Measurements from ENCODE around the gene PKP4.

DNA sequence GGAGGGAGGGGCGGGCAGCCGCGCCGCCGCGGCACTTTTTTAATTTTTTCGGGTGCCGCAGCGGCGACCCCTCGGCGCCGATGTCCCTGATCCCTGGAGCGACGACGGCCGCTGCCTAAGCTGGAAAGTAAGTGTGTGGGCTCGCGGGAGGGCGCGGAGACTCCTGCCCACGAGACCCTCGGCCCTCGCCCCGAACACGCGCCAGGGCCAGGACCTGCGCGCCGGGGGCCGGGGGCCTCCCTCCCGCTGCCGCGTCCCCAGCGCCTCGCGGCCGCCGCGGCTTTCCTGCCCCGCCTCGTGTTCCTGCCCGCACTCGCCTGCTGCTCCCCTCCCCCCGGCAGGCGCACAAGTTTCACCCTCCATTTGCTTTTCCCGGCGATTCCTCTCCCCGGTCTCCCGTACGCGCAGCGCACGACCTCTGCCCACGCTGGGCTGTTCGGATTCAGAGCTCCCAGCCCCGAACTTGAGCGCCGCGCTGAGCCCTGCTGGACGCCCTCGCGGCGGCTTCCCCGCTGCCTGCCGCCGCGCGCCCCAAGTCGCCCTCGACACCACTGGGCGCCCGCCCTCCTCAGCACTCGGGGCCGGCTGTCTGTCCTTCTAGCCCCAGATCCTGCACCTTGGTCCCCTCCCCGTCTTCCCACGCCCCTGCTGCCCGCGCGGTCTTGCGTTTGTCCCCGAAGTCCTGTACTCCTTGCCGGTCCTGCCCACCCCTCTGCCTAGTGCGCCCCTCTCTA lies 507 bp downstream of the PKP4 start:
- TF ChIP-seq, protein P1, sequence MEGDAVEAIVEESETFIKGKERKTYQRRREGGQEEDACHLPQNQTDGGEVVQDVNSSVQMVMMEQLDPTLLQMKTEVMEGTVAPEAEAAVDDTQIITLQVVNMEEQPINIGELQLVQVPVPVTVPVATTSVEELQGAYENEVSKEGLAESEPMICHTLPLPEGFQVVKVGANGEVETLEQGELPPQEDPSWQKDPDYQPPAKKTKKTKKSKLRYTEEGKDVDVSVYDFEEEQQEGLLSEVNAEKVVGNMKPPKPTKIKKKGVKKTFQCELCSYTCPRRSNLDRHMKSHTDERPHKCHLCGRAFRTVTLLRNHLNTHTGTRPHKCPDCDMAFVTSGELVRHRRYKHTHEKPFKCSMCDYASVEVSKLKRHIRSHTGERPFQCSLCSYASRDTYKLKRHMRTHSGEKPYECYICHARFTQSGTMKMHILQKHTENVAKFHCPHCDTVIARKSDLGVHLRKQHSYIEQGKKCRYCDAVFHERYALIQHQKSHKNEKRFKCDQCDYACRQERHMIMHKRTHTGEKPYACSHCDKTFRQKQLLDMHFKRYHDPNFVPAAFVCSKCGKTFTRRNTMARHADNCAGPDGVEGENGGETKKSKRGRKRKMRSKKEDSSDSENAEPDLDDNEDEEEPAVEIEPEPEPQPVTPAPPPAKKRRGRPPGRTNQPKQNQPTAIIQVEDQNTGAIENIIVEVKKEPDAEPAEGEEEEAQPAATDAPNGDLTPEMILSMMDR (conservative IDR thresholded peaks at IDR 0.05; ENCODE audit: low read depth in 2 of 2) = no peak; a peak in 1 of 4 replicates
- TF ChIP-seq, protein P2, sequence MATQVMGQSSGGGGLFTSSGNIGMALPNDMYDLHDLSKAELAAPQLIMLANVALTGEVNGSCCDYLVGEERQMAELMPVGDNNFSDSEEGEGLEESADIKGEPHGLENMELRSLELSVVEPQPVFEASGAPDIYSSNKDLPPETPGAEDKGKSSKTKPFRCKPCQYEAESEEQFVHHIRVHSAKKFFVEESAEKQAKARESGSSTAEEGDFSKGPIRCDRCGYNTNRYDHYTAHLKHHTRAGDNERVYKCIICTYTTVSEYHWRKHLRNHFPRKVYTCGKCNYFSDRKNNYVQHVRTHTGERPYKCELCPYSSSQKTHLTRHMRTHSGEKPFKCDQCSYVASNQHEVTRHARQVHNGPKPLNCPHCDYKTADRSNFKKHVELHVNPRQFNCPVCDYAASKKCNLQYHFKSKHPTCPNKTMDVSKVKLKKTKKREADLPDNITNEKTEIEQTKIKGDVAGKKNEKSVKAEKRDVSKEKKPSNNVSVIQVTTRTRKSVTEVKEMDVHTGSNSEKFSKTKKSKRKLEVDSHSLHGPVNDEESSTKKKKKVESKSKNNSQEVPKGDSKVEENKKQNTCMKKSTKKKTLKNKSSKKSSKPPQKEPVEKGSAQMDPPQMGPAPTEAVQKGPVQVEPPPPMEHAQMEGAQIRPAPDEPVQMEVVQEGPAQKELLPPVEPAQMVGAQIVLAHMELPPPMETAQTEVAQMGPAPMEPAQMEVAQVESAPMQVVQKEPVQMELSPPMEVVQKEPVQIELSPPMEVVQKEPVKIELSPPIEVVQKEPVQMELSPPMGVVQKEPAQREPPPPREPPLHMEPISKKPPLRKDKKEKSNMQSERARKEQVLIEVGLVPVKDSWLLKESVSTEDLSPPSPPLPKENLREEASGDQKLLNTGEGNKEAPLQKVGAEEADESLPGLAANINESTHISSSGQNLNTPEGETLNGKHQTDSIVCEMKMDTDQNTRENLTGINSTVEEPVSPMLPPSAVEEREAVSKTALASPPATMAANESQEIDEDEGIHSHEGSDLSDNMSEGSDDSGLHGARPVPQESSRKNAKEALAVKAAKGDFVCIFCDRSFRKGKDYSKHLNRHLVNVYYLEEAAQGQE (IDR thresholded peaks at IDR 0.05; ENCODE audit: unreplicated experiment) = no peak
- TF ChIP-seq POLR2AphosphoS5 (IDR thresholded peaks at IDR 0.05; ENCODE audit: low read depth) (no peak; the same call in 1 of the 2 replicates), EZH2 (IDR thresholded peaks at IDR 0.05; ENCODE audit: low read depth, unreplicated experiment) (no peak), EZH2phosphoT487 (IDR thresholded peaks at IDR 0.05; ENCODE audit: unreplicated experiment) (no peak), ZNF114 (CRISPR knock-in tag; IDR thresholded peaks at IDR 0.05) (no peak), NANOG (IDR thresholded peaks at IDR 0.05; ENCODE audit: borderline replicate concordance) (no peak), CREB1 (CRISPR knock-in tag; IDR thresholded peaks at IDR 0.05; ENCODE audit: low read depth) (no peak), ZNF331 (CRISPR knock-in tag; IDR thresholded peaks at IDR 0.05; ENCODE audit: low read depth) (no peak), JUNB (IDR thresholded peaks at IDR 0.05; ENCODE audit: unreplicated experiment) (no peak), STAT1 (IDR thresholded peaks at IDR 0.05; ENCODE audit: unreplicated experiment) (no peak)
- TF ChIP-seq, protein P3, sequence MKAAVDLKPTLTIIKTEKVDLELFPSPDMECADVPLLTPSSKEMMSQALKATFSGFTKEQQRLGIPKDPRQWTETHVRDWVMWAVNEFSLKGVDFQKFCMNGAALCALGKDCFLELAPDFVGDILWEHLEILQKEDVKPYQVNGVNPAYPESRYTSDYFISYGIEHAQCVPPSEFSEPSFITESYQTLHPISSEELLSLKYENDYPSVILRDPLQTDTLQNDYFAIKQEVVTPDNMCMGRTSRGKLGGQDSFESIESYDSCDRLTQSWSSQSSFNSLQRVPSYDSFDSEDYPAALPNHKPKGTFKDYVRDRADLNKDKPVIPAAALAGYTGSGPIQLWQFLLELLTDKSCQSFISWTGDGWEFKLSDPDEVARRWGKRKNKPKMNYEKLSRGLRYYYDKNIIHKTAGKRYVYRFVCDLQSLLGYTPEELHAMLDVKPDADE (IDR thresholded peaks at IDR 0.05) = no peak
- TF ChIP-seq, protein P4, sequence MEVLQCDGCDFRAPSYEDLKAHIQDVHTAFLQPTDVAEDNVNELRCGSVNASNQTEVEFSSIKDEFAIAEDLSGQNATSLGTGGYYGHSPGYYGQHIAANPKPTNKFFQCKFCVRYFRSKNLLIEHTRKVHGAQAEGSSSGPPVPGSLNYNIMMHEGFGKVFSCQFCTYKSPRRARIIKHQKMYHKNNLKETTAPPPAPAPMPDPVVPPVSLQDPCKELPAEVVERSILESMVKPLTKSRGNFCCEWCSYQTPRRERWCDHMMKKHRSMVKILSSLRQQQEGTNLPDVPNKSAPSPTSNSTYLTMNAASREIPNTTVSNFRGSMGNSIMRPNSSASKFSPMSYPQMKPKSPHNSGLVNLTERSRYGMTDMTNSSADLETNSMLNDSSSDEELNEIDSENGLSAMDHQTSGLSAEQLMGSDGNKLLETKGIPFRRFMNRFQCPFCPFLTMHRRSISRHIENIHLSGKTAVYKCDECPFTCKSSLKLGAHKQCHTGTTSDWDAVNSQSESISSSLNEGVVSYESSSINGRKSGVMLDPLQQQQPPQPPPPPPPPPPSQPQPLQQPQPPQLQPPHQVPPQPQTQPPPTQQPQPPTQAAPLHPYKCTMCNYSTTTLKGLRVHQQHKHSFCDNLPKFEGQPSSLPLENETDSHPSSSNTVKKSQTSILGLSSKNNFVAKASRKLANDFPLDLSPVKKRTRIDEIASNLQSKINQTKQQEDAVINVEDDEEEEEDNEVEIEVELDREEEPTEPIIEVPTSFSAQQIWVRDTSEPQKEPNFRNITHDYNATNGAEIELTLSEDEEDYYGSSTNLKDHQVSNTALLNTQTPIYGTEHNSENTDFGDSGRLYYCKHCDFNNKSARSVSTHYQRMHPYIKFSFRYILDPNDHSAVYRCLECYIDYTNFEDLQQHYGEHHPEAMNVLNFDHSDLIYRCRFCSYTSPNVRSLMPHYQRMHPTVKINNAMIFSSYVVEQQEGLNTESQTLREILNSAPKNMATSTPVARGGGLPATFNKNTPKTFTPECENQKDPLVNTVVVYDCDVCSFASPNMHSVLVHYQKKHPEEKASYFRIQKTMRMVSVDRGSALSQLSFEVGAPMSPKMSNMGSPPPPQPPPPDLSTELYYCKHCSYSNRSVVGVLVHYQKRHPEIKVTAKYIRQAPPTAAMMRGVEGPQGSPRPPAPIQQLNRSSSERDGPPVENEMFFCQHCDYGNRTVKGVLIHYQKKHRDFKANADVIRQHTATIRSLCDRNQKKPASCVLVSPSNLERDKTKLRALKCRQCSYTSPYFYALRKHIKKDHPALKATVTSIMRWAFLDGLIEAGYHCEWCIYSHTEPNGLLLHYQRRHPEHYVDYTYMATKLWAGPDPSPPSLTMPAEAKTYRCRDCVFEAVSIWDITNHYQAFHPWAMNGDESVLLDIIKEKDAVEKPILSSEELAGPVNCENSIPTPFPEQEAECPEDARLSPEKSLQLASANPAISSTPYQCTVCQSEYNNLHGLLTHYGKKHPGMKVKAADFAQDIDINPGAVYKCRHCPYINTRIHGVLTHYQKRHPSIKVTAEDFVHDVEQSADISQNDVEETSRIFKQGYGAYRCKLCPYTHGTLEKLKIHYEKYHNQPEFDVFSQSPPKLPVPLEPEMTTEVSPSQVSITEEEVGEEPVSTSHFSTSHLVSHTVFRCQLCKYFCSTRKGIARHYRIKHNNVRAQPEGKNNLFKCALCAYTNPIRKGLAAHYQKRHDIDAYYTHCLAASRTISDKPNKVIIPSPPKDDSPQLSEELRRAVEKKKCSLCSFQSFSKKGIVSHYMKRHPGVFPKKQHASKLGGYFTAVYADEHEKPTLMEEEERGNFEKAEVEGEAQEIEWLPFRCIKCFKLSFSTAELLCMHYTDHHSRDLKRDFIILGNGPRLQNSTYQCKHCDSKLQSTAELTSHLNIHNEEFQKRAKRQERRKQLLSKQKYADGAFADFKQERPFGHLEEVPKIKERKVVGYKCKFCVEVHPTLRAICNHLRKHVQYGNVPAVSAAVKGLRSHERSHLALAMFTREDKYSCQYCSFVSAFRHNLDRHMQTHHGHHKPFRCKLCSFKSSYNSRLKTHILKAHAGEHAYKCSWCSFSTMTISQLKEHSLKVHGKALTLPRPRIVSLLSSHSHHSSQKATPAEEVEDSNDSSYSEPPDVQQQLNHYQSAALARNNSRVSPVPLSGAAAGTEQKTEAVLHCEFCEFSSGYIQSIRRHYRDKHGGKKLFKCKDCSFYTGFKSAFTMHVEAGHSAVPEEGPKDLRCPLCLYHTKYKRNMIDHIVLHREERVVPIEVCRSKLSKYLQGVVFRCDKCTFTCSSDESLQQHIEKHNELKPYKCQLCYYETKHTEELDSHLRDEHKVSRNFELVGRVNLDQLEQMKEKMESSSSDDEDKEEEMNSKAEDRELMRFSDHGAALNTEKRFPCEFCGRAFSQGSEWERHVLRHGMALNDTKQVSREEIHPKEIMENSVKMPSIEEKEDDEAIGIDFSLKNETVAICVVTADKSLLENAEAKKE (CRISPR knock-in tag; IDR thresholded peaks at IDR 0.05) = no peak
